Measurements from ENCODE around the gene SPRR4.

Gene SPRR4

DNA sequence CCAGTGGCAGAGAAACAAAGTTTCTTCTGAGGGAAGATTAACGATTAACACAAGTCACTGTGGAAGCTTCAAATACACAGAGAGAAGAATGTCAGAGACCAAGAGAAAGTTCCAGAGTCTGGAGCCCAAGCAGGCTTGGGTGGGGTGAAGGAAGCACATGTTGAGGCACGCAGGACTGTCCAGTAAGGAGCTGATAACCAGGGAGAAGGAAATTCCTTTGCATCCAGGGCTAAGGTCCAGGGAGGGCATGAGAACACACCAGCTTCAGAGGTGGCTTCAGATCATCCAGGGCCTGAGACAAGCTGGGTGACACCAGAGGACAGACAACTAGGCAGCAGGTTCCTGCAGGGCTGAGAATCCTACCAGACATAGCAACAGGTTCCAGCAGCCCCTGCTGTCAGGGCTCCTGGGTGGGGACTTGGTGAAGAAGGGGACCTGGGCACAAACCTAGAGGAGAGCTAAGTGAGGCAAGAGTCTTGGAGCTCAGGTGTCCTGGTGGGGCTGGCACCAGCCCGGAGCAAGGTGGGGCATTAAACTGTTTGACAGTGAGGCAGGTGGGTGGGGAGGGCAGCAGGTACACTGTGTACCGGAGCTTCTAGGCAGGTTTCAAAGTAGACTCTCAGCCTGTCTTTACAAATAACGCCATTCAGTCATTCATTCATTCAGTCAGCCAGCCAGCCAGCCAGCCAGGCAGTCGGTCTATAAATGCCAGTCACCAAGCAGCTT lies 10.9 kb downstream of the SPRR4 start:
- no peaks in the 10 kb centered on the region for H4K20me1 ChIP-seq (ENCODE audit: low read depth, low read length)
- H3K9me2 ChIP-seq (replicated peaks; ENCODE audit: insufficient read depth, low read length), result no peaks in the 10 kb centered on the region
- no peaks in the 10 kb centered on the region for H3K27me3 ChIP-seq (ENCODE audit: low read length)
- H3K36me3 ChIP-seq (ENCODE audit: low read length), result no peaks in the 10 kb centered on the region
- no peak overlapping the region for H3K27ac ChIP-seq (ENCODE audit: low read depth, low read length)
- H3F3A ChIP-seq (ENCODE audit: insufficient read depth), result no peaks in the 10 kb centered on the region
- H3K4me2 ChIP-seq (ENCODE audit: low read depth, low read length, poor library complexity, severe bottlenecking), result no peak overlapping the region
- H2AFZ ChIP-seq (ENCODE audit: low read depth, low read length, severe bottlenecking), result no peak overlapping the region
- TF ChIP-seq CTCF (IDR thresholded peaks at IDR 0.05; ENCODE audit: insufficient read depth, low read length, poor library complexity, severe bottlenecking), result no peak
- no peak for TF ChIP-seq EZH2phosphoT487 (conservative IDR thresholded peaks at IDR 0.05; ENCODE audit: low read length)
- H3K79me2 ChIP-seq (ENCODE audit: insufficient read depth, low read length), result no peaks in the 10 kb centered on the region
- no peaks in the 10 kb centered on the region for H3K9me3 ChIP-seq (ENCODE audit: insufficient read depth, low read length)
- no peak overlapping the region for H3K4me3 ChIP-seq (ENCODE audit: insufficient read depth, low read length, poor library complexity, severe bottlenecking)
- H3K9ac ChIP-seq (ENCODE audit: low read length), result no peak overlapping the region

DNA sequence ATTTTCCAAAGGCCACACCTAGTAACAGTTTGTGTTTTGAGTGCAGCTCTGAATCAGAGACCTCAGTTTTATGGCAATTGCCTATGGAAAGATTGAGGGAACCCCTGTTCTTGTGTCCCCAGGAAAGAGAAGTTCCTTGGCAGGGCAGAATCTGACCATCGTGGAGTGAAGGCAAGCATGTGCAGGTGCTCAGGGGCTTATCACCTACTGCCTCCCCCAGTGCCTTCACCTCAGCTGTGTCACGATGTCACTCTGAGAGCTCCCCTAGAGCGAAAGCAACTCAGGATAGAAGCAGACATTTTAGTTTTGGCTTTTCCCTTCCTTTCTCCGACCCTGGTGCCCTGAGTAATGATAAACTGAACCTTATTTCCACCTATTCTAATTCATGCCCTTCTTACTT lies 11.6 kb downstream of the SPRR4 start:
- H2AFZ ChIP-seq (ENCODE audit: low read depth, low read length, severe bottlenecking), result no peak overlapping the region
- H3K27ac ChIP-seq (ENCODE audit: low read depth, low read length), result no peak overlapping the region
- no peak overlapping the region for H3K9ac ChIP-seq (ENCODE audit: low read length)
- TF ChIP-seq CTCF (IDR thresholded peaks at IDR 0.05; ENCODE audit: insufficient read depth, low read length, poor library complexity, severe bottlenecking) (no peak), EZH2phosphoT487 (conservative IDR thresholded peaks at IDR 0.05; ENCODE audit: low read length) (no peak)
- no peaks in the 10 kb centered on the region for H3K36me3 ChIP-seq (ENCODE audit: low read length)
- no peaks in the 10 kb centered on the region for H3F3A ChIP-seq (ENCODE audit: insufficient read depth)
- no peaks in the 10 kb centered on the region for H3K27me3 ChIP-seq (ENCODE audit: low read length)
- no peaks in the 10 kb centered on the region for H3K9me2 ChIP-seq (replicated peaks; ENCODE audit: insufficient read depth, low read length)
- H3K4me3 ChIP-seq (ENCODE audit: insufficient read depth, low read length, poor library complexity, severe bottlenecking), result no peak overlapping the region
- no peaks in the 10 kb centered on the region for H3K9me3 ChIP-seq (ENCODE audit: insufficient read depth, low read length)
- no peak overlapping the region for H3K4me2 ChIP-seq (ENCODE audit: low read depth, low read length, poor library complexity, severe bottlenecking)
- H3K79me2 ChIP-seq (ENCODE audit: insufficient read depth, low read length), result no peaks in the 10 kb centered on the region
- no peaks in the 10 kb centered on the region for H4K20me1 ChIP-seq (ENCODE audit: low read depth, low read length)

GRCh38 chr1:152983234-152983633 lies 12.8 kb downstream of the SPRR4 start:
- no peak overlapping the region for H3K4me3 ChIP-seq (ENCODE audit: insufficient read depth, low read length, poor library complexity, severe bottlenecking)
- H3K27me3 ChIP-seq (ENCODE audit: low read length), result no peaks in the 10 kb centered on the region
- H4K20me1 ChIP-seq (ENCODE audit: low read depth, low read length), result no peaks in the 10 kb centered on the region
- TF ChIP-seq CTCF (IDR thresholded peaks at IDR 0.05; ENCODE audit: insufficient read depth, low read length, poor library complexity, severe bottlenecking) (no peak), EZH2phosphoT487 (conservative IDR thresholded peaks at IDR 0.05; ENCODE audit: low read length) (no peak)
- H3K4me2 ChIP-seq (ENCODE audit: low read depth, low read length, poor library complexity, severe bottlenecking), result no peak overlapping the region
- H3K9ac ChIP-seq (ENCODE audit: low read length), result no peak overlapping the region
- no peaks in the 10 kb centered on the region for H3K36me3 ChIP-seq (ENCODE audit: low read length)
- no peaks in the 10 kb centered on the region for H3F3A ChIP-seq (ENCODE audit: insufficient read depth)
- H3K9me3 ChIP-seq (ENCODE audit: insufficient read depth, low read length), result no peaks in the 10 kb centered on the region
- no peaks in the 10 kb centered on the region for H3K9me2 ChIP-seq (replicated peaks; ENCODE audit: insufficient read depth, low read length)
- H3K27ac ChIP-seq (ENCODE audit: low read depth, low read length), result no peak overlapping the region
- no peaks in the 10 kb centered on the region for H3K79me2 ChIP-seq (ENCODE audit: insufficient read depth, low read length)
- no peak overlapping the region for H2AFZ ChIP-seq (ENCODE audit: low read depth, low read length, severe bottlenecking)
